Stimulated activated CD8-positive, alpha-beta memory T cell treated with anti-CD3 and anti-CD28 coated beads, Interleukin-4, amount 100 ng/mL, for 4 hours (primary cell): ENCODE results near the gene SPRED1.
A peak's percentile ranks its signal among the peaks of the same experiment; 100 is the strongest.

Experiments
- DNase-seq, 2 donors: peaks; one replicate each; pipeline ENCODE4 v3.0.0-alpha.2; 2020; ENCODE audit warnings: low read depth in 2 of 2, low spot score in 1 of 2

SPRED1 gene

GRCh38 chr15:38349251-38349650 lies 96.6 kb downstream of the SPRED1 start:
- DNase-seq: no peak

- no peak for DNase-seq
Observed at GRCh38 chr15:38351466-38351865, 98.8 kb downstream of the SPRED1 start.

GRCh38 chr15:38354315-38354929 lies 101.8 kb downstream of the SPRED1 start:
- DNase-seq: peak; percentile 4

- no peak for DNase-seq
Observed at GRCh38 chr15:38362355-38362754, 109.7 kb downstream of the SPRED1 start.

GRCh38 chr15:38367476-38367875 lies 114.8 kb downstream of the SPRED1 start:
- DNase-seq: no peak

- no peak for DNase-seq
Observed at GRCh38 chr15:38369936-38370478, 117.4 kb downstream of the SPRED1 start.

GRCh38 chr15:38373016-38373415 lies 120.4 kb downstream of the SPRED1 start:
- no peak for DNase-seq

GRCh38 chr15:38374029-38374428 lies 121.4 kb downstream of the SPRED1 start:
- DNase-seq: no peak

- DNase-seq: no peak
Observed at GRCh38 chr15:38374556-38374955, 121.9 kb downstream of the SPRED1 start.

GRCh38 chr15:38376081-38376480 lies 123.4 kb downstream of the SPRED1 start:
- no peak for DNase-seq

- no peak for DNase-seq
Observed at GRCh38 chr15:38377636-38378035, 125.0 kb downstream of the SPRED1 start.

GRCh38 chr15:38378161-38378560 lies 125.5 kb downstream of the SPRED1 start:
- no peak for DNase-seq

- DNase-seq: peak; percentile 29 to 37
Observed at GRCh38 chr15:38389924-38390542, 137.4 kb downstream of the SPRED1 start.

- no peak for DNase-seq
Observed at GRCh38 chr15:38391191-38391590, 138.6 kb downstream of the SPRED1 start.

GRCh38 chr15:38398134-38398533 lies 145.5 kb downstream of the SPRED1 start:
- no peak for DNase-seq

- no peak for DNase-seq
Observed at GRCh38 chr15:38401106-38401505, 148.5 kb downstream of the SPRED1 start.

GRCh38 chr15:38401701-38402100 lies 149.1 kb downstream of the SPRED1 start:
- DNase-seq: no peak

- DNase-seq: no peak
Observed at GRCh38 chr15:38406436-38406835, 153.8 kb downstream of the SPRED1 start.
